GM18868 (cell line): ENCODE data around the gene MARCO.

Experiments used
- ATAC-seq: cut with Tn5 transposase; IDR thresholded peaks from one replicate; pipeline ENCODE4 v1.9.1; 2021; ENCODE audit warnings: mild to moderate bottlenecking, moderate library complexity; ENCODE audit not compliant: unreplicated experiment

MARCO gene

DNA sequence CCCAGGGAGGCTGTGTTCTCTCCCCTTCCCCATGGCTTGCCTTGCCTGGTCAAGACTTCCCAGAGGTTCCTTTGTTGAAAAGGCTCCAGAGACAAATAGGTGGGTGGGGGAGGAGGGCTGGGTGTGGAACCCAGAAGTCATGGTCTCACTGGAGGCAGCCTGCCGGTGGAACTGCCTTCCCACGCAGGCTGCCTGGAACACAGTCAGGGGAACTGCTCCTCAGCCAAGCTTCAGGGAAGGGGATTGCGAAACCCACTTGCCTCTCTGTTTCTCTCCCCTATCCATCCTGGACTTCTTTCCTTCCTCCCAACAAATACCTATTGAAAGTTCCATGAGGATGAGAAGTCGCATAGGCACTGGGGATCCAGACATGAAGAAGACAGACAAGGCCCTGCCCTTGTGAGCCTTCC, 31.6 kb downstream of the MARCO start:
- ATAC-seq: no peak

DNA sequence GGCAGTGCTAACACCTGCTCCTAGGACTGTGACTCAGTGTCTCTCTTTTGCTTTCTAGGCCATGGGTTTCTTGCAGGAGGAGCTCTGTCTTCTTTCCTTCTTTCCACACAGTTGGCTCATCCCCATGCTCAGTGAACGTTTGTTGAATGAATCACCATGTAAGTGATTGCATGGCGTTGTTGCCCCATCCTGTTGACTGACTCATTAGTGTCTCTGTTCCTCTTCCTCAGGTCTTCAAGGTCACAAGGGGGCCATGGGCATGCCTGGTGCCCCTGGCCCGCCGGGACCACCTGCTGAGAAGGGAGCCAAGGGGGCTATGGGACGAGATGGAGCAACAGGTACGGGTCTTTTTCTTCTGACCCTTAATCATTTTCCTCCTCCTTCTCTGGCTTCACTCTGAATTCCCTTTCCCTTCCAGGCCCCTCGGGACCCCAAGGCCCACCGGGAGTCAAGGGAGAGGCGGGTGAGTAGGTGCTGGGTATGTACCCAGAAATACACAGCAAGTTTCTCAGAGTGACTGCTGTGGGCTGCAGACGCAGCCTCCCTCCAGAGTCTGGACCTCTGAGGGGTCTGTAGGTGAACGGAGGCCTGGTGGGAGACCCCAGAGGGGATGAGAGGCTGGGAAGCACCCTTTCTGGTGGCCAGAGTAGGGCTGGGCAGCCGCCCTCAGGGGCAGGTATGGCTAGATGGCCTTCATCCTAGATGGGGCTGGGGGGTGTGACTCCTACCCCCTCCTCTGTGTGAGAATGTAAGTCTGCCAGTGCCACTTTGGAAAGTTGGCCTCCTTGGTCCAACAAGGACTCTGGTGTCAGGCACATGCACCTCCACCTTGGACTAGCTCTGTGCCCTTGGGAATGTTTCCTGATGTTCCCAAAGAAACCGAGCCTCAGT, 32.4 kb downstream of the MARCO start:
- ATAC-seq: no peak

GRCh38 chr2:118975133-118975532, 33.1 kb downstream of the MARCO start:
- ATAC-seq: no peak

- ATAC-seq: no peak
Measured at GRCh38 chr2:118978064-118978463, 36.1 kb downstream of the MARCO start.

DNA sequence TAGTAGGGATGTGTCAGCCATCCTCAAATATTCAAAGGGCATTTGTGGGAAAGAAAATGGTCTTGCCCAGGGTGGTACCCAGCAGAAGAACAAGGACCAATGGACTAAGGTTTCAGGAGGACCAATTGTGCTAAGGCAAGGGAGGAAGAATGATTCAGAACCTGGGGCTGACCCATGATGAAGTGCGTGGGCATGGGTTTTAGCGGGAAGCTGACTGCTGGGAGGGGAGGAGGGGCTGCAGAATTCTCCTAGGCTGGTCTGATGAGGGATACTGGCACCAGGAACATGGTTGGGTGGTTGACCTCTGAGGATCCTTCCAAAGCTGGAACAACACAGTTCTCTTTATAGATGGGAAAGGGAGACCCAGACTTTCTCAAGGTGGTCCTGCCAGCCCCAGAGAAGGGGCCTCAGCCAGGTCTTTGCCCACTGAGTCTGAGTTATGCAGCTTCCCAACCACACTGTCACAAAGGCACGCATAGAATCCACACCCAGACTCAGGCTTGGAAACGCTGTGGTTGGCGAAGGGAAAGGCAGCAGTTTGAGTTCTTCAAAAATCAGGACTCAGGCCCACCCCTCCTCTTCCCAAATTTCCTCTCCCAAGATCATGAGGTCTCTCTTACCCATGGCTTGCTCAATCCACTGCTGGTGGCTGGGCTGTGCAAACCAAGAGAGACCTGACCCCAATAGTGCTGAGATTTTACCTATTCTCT, 37.3 kb downstream of the MARCO start:
- no peak for ATAC-seq

- ATAC-seq: no peak
Measured at GRCh38 chr2:118980022-118980421, 38.0 kb downstream of the MARCO start.

DNA sequence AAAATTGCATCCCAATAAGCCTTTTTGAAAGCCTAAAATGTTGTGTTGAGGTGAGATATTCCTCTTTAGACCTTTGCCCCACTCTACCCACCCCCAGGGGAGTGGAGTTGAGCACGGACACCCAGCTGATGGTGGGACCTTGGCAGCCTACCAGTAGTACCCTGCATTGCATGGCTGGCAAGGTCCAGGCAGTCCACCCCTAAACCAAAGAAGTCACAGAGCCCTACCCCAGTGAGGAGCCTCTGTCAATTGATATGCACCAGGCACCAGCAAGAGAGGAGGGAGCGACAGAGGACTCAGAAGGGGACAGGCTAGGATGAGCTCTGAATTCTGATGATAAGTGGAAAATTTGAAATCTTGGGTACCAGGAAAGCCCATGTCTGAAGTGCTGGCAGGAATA, 38.6 kb downstream of the MARCO start:
- ATAC-seq: no peak

GRCh38 chr2:118981632-118982031, 39.6 kb downstream of the MARCO start:
- ATAC-seq: peak; percentile 58

DNA sequence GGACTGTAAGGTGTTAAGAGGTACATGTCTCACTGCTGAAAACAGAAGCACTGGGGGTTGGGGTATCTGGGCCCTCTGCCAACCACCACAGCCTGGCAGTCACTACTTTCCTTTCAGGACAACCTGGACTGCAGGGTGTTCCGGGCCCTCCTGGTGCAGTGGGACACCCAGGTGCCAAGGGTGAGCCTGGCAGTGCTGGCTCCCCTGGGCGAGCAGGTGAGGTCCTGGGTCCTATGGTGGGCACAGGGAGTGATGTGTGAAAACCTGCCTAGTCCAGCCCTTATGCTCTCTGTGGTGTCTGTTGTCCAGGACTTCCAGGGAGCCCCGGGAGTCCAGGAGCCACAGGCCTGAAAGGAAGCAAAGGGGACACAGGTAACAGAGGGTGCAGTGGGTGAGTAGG, 40.0 kb downstream of the MARCO start:
- no peak for ATAC-seq

- ATAC-seq: no peak
Measured at GRCh38 chr2:118983133-118983532, 41.1 kb downstream of the MARCO start.

DNA sequence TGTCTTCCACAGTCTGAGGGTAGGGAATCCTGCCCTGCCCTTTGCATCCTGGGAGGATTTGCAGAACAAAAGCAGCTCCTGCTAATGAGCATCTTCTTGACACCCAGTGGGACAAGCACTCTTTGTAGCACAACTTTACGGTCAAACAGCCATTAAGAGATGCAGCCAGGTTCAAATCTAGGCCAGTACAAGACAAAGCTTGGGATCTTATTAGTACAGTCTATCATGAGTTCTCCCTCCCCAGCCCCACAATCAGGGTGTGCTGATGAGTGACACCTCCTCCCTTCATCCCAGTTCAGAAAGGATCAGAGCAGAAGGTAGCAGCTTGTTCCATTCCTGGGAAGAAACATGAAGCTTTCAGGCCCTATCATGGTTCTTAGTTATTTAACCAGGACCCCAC, 41.9 kb downstream of the MARCO start:
- ATAC-seq: no peak

- peak; percentile 67 for ATAC-seq
Measured at GRCh38 chr2:118986738-118987137, 44.7 kb downstream of the MARCO start.

GRCh38 chr2:118987886-118988285, 45.9 kb downstream of the MARCO start:
- peak; percentile 47 for ATAC-seq

DNA sequence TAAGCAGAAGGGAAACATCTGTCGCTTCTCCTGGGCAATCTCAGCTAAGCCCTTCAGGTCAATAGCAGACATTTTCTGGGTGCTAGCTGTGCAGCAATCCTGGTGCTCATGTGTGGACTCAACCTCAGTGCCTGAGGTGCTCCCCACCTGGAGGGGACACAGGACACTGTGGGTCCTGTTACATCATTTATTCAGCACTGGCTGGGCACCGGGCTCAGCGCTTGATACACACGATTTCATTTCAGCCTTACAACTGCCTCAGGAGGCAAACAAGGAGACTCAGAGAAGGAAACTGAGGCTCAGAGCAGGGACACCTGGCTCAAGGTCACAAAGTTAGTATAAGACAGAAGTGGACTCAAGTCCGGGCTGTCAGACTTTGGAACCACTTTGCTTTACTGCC, 46.7 kb downstream of the MARCO start:
- ATAC-seq: no peak

DNA sequence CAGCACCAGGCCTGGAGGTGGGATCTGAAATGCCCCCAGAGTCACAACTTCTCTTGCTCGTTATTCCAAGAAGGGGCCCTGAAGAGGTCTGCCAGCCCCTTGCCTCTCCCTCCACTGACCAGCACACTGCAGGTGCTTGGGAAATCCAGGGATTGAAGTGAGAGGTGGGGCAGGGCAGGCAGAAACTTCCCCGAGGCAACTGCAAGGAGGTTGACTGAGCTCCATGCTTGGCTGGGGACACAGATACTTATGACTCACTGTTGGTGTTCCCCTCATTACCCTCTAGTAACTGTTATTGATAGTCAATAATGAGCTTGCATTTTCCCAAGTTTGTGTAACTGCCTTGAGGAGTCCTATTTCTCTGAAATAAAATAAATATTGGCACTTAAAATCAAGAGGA, 47.5 kb downstream of the MARCO start:
- ATAC-seq: peak; percentile 71

- ATAC-seq: no peak
Measured at GRCh38 chr2:118990757-118991545, 49.0 kb downstream of the MARCO start.

- no peak for ATAC-seq
Measured at GRCh38 chr2:118991554-118991953, 49.6 kb downstream of the MARCO start.

DNA sequence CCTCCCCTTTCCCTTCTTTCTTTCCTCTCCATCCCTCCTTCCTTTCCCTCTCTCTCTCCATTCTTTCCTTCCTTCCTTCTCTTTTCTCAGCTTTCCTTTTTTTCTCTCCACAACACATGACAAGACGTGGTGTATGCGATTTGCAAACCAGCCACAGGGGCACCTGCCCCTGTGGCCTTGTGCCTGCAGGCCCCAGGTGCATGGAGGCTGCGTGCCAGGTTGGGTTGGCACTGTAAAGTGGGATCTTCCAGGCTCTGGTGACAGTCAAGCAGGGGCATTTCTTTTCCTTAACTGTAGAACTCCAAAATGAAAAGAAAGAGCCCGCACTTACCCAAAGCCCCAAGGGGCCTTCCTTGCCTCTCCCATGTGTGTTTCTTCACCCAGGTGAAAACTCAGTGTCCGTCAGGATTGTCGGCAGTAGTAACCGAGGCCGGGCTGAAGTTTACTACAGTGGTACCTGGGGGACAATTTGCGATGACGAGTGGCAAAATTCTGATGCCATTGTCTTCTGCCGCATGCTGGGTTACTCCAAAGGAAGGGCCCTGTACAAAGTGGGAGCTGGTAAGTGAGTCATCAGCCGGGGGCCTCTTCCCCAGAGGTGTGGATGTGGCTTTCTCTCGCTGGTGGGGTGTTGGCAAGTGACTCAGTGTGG, 50.9 kb downstream of the MARCO start:
- ATAC-seq: no peak

DNA sequence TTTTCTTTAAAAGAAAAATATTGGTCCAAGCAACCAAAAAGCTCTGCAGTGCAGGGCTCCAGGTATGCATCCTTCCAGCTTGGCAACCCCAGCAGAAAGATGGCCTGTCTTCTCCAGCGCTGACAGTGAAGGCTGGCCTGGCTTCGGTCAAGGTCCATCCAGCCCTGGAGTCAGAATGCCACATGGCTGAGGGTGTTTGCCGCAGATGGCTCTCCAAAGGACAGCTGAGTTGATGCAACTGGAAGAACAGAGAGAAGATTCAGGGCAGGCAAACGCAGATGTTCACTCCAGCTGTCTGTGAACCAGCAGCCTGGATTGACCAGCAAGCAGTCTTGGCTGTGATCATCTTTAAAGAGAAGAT, 51.4 kb downstream of the MARCO start:
- ATAC-seq: no peak

DNA sequence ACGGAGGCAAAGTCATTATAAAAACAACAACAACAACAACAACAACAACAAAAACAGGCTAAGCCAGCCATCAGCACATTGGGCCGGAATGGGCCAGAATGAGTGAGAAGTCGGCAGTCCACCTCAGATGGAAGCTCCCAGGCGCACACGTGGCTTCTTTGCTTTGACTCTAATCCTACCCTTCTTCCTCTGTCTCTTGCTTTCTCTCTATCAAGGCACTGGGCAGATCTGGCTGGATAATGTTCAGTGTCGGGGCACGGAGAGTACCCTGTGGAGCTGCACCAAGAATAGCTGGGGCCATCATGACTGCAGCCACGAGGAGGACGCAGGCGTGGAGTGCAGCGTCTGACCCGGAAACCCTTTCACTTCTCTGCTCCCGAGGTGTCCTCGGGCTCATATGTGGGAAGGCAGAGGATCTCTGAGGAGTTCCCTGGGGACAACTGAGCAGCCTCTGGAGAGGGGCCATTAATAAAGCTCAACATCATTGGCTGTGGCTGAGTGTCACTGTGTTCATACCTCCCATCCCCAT, 52.2 kb downstream of the MARCO start:
- no peak for ATAC-seq

DNA sequence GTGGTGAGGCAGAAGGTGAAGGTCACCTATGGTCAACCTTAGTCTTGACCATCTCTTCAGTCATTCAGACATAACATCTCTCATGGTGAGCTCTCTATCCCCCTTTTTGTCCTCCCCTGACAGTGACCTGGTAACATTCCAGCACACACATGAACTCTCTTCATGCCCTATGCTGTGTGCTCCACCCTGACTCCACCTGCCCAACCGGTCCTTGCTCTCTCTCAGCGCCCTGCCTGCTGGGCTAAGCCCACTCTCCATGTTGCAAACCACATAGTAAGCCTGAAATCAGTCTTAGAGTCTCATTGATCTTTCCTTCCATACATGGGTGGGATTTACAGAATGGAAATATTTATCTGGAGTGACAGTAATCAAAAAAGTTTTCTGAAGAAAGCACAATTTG, 52.8 kb downstream of the MARCO start:
- no peak for ATAC-seq
